Lower lobe of right lung (tissue), 2 donors: ENCODE data around the gene BTBD16. TPM values are rescaled to one million over a fixed set of nuclear protein-coding genes. Genes with fewer than 3 reads are reported as not detected.

Source experiments
- ATAC-seq, 2 donors: fragments of 200-7000 bp; cut with Tn5 transposase; one replicate each; pipeline ENCODE4 v1.9.1; 2020 to 2022; ENCODE audit warnings: mild to moderate bottlenecking in 2 of 2, moderate library complexity in 2 of 2
- DNase-seq: peaks from one replicate; pipeline ENCODE4 v3.0.0-alpha.2; 2020
- H3K27ac ChIP-seq: fragments of 200-600 bp; one replicate; pipeline ENCODE4 v1.8.0; 2022
- H3K27me3 ChIP-seq: fragments of 200-600 bp; one replicate; pipeline ENCODE4 v1.8.0; 2022; ENCODE audit warnings: low read depth
- H3K36me3 ChIP-seq: fragments of 200-600 bp; one replicate; pipeline ENCODE4 v1.8.0; 2022; ENCODE audit warnings: mild to moderate bottlenecking
- H3K4me1 ChIP-seq: fragments of 200-600 bp; one replicate; pipeline ENCODE4 v1.8.0; 2022
- H3K4me3 ChIP-seq: fragments of 200-600 bp; one replicate; pipeline ENCODE4 v1.8.0; 2022; ENCODE audit warnings: mild to moderate bottlenecking
- H3K9me3 ChIP-seq: fragments of 200-600 bp; one replicate; pipeline ENCODE4 v1.8.0; 2022
- intact Hi-C: fragments of 100-400 bp; cut with DNase I; formaldehyde crosslinking; loops from one replicate; pipeline ENCODE4 v1.11.0; 2022
- total RNA-seq: library from RNA; stranded (reverse); fragmentation: NEBNext Ultra II Directional; extraction: Animal tissue kit (Norgen Biotek cat#: 25700); gene quantifications from one replicate; pipeline ENCODE4 v1.2.1, GENCODE V29; 2021
- TF ChIP-seq, protein P1 (sequence below): fragments of 200-600 bp; IDR thresholded peaks from one replicate; pipeline ENCODE4 v1.8.0; 2022; ENCODE audit warnings: antibody characterized with exemption, mild to moderate bottlenecking
- donor health status: DM: no; HTN: yes; CAD: no; lungs with severe emphysema.

Gene BTBD16
- total RNA-seq, 1 donor from 2014 or later = 0.62 TPM

DNA sequence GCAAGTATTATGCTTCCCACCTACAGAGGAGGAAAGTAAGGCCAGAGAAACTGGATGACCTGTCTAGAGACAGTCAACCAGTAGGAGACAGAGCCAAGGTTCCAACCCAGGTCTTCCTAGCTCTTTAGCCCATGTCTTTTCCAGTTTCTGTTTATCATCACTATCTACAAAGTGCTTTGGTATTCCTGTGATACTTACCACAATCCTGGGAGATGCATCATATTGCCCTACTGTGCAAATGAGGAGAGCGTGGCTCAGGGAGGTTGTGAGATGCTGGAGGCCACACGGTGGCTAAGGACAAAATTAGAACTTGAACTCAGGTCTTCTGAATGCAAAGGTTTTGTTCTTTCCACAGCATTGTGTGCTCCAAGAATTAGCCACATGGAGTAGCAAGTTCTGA, 92.2 kb downstream of the BTBD16 start:
- intact Hi-C loops = no loop called here

DNA sequence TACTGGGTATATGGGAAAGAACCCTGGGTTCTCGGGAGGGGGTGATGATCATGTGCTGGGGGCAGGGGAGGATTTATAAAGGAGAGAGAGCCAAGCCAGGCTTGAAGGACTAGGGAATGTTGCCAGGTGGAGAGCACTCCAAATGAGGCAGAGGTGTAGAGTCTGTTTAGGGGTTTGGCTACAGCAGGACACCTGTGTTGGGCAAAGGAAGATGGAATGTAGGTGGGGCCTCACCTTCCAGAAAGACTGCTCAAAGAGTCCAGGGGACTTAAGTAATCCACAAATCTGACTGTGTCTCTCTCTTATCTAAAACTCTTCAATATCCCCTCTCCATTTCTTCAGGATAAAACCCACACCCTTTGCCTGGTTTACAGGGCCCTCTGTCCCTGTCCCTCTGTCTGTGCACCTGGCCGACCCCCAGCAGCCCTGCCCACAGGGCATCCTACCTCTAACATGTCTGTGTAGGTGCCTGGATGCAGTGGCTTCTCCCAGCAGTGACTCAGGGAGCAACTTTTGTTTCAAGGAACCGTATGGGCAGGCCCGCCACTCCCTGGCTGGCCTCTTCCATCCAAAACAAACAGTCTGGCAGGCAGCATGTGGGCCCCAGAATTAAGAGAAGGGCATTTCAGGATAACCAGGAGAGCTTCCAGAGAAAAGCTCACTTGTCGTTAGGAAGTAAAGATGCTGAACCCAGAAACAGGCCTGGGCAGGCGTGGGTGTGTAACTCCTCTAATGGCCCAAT, 92.8 kb downstream of the BTBD16 start:
- no peaks in the 10 kb centered on the region for H3K4me1 ChIP-seq
- H3K4me3 ChIP-seq = no peak overlapping the region
- no peaks in the 10 kb centered on the region for H3K9me3 ChIP-seq
- TF ChIP-seq, protein P1, sequence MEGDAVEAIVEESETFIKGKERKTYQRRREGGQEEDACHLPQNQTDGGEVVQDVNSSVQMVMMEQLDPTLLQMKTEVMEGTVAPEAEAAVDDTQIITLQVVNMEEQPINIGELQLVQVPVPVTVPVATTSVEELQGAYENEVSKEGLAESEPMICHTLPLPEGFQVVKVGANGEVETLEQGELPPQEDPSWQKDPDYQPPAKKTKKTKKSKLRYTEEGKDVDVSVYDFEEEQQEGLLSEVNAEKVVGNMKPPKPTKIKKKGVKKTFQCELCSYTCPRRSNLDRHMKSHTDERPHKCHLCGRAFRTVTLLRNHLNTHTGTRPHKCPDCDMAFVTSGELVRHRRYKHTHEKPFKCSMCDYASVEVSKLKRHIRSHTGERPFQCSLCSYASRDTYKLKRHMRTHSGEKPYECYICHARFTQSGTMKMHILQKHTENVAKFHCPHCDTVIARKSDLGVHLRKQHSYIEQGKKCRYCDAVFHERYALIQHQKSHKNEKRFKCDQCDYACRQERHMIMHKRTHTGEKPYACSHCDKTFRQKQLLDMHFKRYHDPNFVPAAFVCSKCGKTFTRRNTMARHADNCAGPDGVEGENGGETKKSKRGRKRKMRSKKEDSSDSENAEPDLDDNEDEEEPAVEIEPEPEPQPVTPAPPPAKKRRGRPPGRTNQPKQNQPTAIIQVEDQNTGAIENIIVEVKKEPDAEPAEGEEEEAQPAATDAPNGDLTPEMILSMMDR = no peak
- intact Hi-C loops = no loop called here
- no peaks in the 10 kb centered on the region for H3K36me3 ChIP-seq
- H3K27me3 ChIP-seq = no peaks in the 10 kb centered on the region
- peak; percentile 75 to 82 for ATAC-seq
- peak overlapping the region; percentile 56 for H3K27ac ChIP-seq
- no peak for DNase-seq

More for the DNA sequence above, 92.2 kb downstream of the BTBD16 start:
- no peaks in the 10 kb centered on the region for H3K36me3 ChIP-seq
- DNase-seq = no peak
- peak in 1 of 2 donors; percentile 6 for ATAC-seq
- H3K4me1 ChIP-seq = no peaks in the 10 kb centered on the region
- H3K27ac ChIP-seq = no peak overlapping the region
- no peak overlapping the region for H3K4me3 ChIP-seq
- no peaks in the 10 kb centered on the region for H3K27me3 ChIP-seq
- TF ChIP-seq, protein P1 = no peak
- no peaks in the 10 kb centered on the region for H3K9me3 ChIP-seq

DNA sequence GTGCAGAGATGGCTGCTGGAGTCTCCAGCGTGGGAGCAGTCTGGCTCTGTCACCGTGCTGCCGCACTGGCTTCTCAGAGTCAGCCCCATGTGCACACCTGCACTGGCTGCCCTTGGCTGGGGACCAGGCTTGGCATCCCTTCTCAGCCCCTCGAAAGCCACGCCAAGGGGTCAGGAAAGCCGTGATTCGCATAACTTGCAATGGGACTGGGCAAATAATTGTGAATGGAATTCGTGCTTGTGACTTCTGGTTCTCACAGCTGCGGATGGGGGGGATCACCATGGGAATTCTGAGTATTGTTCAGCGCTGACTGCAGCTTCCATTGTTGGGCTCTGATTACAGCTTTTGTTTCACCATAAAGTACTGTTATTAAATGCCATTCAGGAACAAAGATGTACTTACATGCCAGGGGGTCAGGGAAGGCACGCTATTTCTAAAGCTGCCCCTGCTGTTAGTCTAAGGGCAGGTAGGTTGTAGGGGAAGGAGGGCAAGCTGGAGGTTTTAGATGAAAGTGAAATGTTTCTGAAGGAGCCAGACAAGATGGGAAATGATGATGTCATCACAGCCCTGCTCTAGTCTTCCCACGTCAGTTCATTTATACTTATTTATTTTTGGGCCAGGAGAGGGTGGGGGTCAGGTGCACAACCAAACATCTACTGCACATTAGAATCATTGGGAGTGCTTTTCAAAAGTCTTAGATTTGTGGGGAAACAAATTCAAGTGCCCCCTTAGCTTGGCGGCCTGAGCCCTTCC, 97.6 kb downstream of the BTBD16 start:
- no peaks in the 10 kb centered on the region for H3K9me3 ChIP-seq
- TF ChIP-seq, protein P1 = no peak
- no peak for ATAC-seq
- H3K4me3 ChIP-seq = no peak overlapping the region
- intact Hi-C loops = no loop called here
- no peaks in the 10 kb centered on the region for H3K27me3 ChIP-seq
- H3K36me3 ChIP-seq = no peaks in the 10 kb centered on the region
- DNase-seq = no peak
- H3K4me1 ChIP-seq = peaks cover 15% of the 10 kb centered on the region
- no peak overlapping the region for H3K27ac ChIP-seq

DNA sequence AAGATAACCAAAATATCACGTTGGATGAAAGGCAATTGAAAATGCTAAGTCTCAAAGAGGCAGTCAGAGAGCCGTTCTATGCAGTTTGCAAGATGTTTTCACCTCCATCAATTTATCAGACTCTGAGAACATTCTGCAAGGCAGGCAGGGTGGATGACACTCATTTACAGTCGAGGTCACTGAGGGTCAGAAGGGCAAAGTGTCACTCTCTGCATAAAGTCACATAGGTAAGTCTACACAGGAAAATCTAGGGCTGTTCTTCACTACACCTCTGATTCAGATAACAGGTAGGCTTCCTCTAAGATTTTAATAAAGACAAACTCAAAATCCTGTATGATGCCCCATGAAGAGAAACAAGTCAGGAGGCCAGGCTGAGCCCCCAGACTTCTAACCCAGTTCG, 102.0 kb downstream of the BTBD16 start:
- Histone ChIP-seq H3K4me3 (no peak overlapping the region), H3K4me1 (peaks cover 44% of the 10 kb centered on the region), H3K36me3 (no peaks in the 10 kb centered on the region), H3K27me3 (no peaks in the 10 kb centered on the region), H3K9me3 (no peaks in the 10 kb centered on the region), H3K27ac (peak overlapping the region; percentile 96)
- intact Hi-C loops = no loop called here
- ATAC-seq (no peak), DNase-seq (no peak)
- TF ChIP-seq, protein P1 = no peak

GRCh38 chr10:122373721-122374120, 102.6 kb downstream of the BTBD16 start:
- TF ChIP-seq, protein P1 = no peak
- Histone ChIP-seq H3K36me3 (no peaks in the 10 kb centered on the region), H3K27me3 (no peaks in the 10 kb centered on the region), H3K27ac (peak overlapping the region; percentile 96), H3K9me3 (no peaks in the 10 kb centered on the region), H3K4me3 (peak overlapping the region; percentile 71), H3K4me1 (peaks cover 48% of the 10 kb centered on the region)
- ATAC-seq = peak; percentile 4 to 24
- DNase-seq = no peak
- intact Hi-C loops = no loop called here
